PFSK-1 (cell line): ENCODE data around the gene CHD5.

Experiments used
- SIN3A ChIP-seq: IDR thresholded peaks from 2 replicates; pipeline ENCODE4 v1.6.1; 2012; ENCODE audit warnings: mild to moderate bottlenecking, low read length, moderate library complexity, borderline replicate concordance; ENCODE audit not compliant: insufficient read depth
- TAF1 ChIP-seq: IDR thresholded peaks from 2 replicates; pipeline ENCODE4 v1.6.1; 2012; ENCODE audit warnings: low read length, control low read depth, borderline replicate concordance; ENCODE audit not compliant: insufficient read depth
- TF ChIP-seq, protein P1 (sequence below), 2 experiments: IDR thresholded peaks; 2 replicates each; pipeline versions ENCODE4 v1.6.1 to v1.8.0; 2011 to 2012; ENCODE audit warnings: low read depth in 2 of 2, low read length in 2 of 2, control low read depth in 1 of 2, inconsistent platforms in 1 of 2, mild to moderate bottlenecking in 1 of 2, moderate library complexity in 1 of 2; ENCODE audit not compliant: insufficient read depth in 1 of 2

DNA sequence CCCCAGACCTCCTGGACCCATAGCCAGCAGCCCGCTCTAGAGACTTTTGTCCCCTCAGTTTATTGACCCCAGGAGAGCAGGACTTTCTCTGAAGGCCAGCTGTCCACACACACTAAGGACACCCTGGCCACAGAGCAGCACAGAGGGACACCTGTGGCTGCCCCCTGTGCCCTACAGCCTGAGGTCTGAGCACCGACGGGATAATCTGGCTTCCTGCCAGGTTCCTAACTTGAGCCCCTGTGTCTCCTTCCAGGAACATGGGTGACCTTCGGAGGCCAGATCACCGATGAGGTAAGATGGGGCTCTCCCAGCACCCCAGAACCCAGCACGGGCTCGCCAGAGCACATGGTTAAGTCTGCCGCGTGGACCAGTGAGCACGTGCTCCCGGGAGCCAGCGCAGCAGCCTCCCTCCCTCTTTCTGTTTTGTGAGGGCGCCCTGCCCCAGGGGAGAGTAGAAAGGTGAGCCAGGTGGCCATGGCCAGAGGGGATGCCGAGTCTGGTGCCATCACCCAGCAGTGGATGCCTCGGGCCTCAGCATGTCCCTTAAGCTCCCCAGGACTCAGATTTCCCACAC, 106.6 kb downstream of the CHD5 start:
- TF ChIP-seq TAF1, result no peak
- TF ChIP-seq, protein P1, sequence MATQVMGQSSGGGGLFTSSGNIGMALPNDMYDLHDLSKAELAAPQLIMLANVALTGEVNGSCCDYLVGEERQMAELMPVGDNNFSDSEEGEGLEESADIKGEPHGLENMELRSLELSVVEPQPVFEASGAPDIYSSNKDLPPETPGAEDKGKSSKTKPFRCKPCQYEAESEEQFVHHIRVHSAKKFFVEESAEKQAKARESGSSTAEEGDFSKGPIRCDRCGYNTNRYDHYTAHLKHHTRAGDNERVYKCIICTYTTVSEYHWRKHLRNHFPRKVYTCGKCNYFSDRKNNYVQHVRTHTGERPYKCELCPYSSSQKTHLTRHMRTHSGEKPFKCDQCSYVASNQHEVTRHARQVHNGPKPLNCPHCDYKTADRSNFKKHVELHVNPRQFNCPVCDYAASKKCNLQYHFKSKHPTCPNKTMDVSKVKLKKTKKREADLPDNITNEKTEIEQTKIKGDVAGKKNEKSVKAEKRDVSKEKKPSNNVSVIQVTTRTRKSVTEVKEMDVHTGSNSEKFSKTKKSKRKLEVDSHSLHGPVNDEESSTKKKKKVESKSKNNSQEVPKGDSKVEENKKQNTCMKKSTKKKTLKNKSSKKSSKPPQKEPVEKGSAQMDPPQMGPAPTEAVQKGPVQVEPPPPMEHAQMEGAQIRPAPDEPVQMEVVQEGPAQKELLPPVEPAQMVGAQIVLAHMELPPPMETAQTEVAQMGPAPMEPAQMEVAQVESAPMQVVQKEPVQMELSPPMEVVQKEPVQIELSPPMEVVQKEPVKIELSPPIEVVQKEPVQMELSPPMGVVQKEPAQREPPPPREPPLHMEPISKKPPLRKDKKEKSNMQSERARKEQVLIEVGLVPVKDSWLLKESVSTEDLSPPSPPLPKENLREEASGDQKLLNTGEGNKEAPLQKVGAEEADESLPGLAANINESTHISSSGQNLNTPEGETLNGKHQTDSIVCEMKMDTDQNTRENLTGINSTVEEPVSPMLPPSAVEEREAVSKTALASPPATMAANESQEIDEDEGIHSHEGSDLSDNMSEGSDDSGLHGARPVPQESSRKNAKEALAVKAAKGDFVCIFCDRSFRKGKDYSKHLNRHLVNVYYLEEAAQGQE (IDR thresholded peaks at IDR 0.05; ENCODE audit: insufficient read depth in 1 of 2, low read depth in 2 of 2, low read length in 2 of 2), result no peak
- TF ChIP-seq SIN3A, result no peak
